Right lobe of liver (tissue), 6 donors: ENCODE results near the gene DISP3. TPM values are rescaled to one million over a fixed set of nuclear protein-coding genes. Genes with fewer than 3 reads are reported as not detected.

Experiments used
- ATAC-seq, 4 donors: fragments of 200-7000 bp; cut with Tn5 transposase; one replicate each; pipeline ENCODE4 v1.9.1; 2020; ENCODE audit warnings: mild to moderate bottlenecking in 4 of 4, moderate library complexity in 4 of 4
- DNase-seq, 3 donors: peaks; one replicate each; pipeline ENCODE4 v3.0.0-alpha.2; 2020
- H3K27ac ChIP-seq, 3 donors: fragments of 200-600 bp; one replicate each; pipeline ENCODE4 v1.8.0; 2022
- H3K27me3 ChIP-seq, 2 donors: fragments of 200-600 bp; one replicate each; pipeline ENCODE4 v1.8.0; 2022
- H3K36me3 ChIP-seq, 4 donors: fragments of 200-600 bp; sonication (generic) in 1 of 4; one replicate each; pipeline versions ENCODE4 v1.5.1 to v1.8.0; 2017 to 2022; ENCODE audit warnings: control low read depth in 1 of 4
- H3K4me1 ChIP-seq, 4 donors: fragments of 200-600 bp; sonication (generic) in 1 of 4; one replicate each; pipeline versions ENCODE4 v1.5.1 to v1.8.0; 2017 to 2022; ENCODE audit warnings: control low read depth in 1 of 4
- H3K4me3 ChIP-seq, 3 donors: fragments of 200-600 bp; one replicate each; pipeline ENCODE4 v1.8.0; 2022
- H3K9me3 ChIP-seq, 4 donors: fragments of 200-600 bp; sonication (generic) in 1 of 4; one replicate each; pipeline versions ENCODE4 v1.5.1 to v1.8.0; 2017 to 2022; ENCODE audit warnings: control low read depth in 1 of 4
- POLR2A ChIP-seq: fragments of 450-650 bp; IDR thresholded peaks from one replicate; pipeline ENCODE4 v1.6.1; 2017; ENCODE audit warnings: antibody characterized with exemption, mild to moderate bottlenecking
- WGBS: methylation state at CpG from one replicate; pipeline ENCODE4 v1.1.6; 2018; ENCODE audit warnings: low coverage, low lambda C conversion rate; ENCODE audit not compliant: insufficient coverage; ENCODE audit errors: missing lambda C conversion rate; 5-methylcytosine and 5-hydroxymethylcytosine counted together
- intact Hi-C, 2 donors: fragments of 100-400 bp; cut with DNase I; formaldehyde crosslinking; loops; one replicate each; pipeline versions ENCODE4 v1.11.2 to v1.14.1; 2022
- total RNA-seq, 6 experiments: library from RNA; depleted of rRNA in 2 of 6; stranded (reverse); fragments of >200 nt in 2 of 6; fragmentation: NEBNext Ultra II Directional in 3 of 6; extraction: Animal tissue kit (Norgen Biotek cat#: 25700) in 3 of 6; gene quantifications; one replicate each; pipeline versions ENCODE4 v1.1.0 to v1.2.4, GENCODE V29; 2016 to 2023
- TF ChIP-seq, protein P1 (sequence below), 4 donors: fragments of 200-600 bp in 3 of 4; fragments of 450-650 bp in 1 of 4; IDR thresholded peaks; one replicate each; pipeline versions ENCODE4 v1.5.1 to v1.8.0; 2016 to 2022; ENCODE audit warnings: antibody characterized with exemption in 4 of 4, mild to moderate bottlenecking in 2 of 4
- donor health status: DM: no; HTN: yes; CAD: no.
- donor health status: DM: no; HTN: no; CAD: no.
- donor health status: DM: no; HTN: no; CAD: no.
- donor health status: DM: no; HTN: yes; CAD: no.
- donor health status: DM: no; HTN: yes; CAD: no.

DISP3 gene
- total RNA-seq, 6 experiments from 2014 or later, result 0.06 TPM; not detected in 5

DNA sequence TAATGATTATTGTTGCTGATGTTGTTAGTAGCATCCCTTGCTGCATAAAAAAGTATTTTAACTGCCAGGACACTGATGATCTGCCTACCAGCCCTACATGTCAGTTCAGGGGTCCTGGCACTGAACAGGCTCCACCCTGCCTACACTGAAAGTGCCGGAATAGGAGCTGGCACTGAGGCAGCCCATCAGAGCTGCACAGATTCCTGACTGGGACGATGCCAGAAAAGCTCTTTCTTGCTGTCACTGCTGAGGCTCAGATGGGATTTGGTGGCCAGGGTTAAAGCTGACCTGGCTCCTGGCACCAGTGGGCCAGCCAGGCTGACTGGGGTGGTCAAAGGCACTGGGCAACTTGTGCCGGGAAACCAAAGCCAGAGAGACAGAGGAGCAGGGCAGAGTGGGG lies 6.2 kb upstream of the DISP3 start:
- Histone ChIP-seq H3K36me3 (no peaks in the 10 kb centered on the region), H3K4me3 (no peak overlapping the region), H3K9me3 (no peaks in the 10 kb centered on the region), H3K27ac (no peak overlapping the region), H3K4me1 (no peaks in the 10 kb centered on the region), H3K27me3 (no peaks in the 10 kb centered on the region)
- ATAC-seq (no peak), DNase-seq (no peak)
- TF ChIP-seq, protein P1, sequence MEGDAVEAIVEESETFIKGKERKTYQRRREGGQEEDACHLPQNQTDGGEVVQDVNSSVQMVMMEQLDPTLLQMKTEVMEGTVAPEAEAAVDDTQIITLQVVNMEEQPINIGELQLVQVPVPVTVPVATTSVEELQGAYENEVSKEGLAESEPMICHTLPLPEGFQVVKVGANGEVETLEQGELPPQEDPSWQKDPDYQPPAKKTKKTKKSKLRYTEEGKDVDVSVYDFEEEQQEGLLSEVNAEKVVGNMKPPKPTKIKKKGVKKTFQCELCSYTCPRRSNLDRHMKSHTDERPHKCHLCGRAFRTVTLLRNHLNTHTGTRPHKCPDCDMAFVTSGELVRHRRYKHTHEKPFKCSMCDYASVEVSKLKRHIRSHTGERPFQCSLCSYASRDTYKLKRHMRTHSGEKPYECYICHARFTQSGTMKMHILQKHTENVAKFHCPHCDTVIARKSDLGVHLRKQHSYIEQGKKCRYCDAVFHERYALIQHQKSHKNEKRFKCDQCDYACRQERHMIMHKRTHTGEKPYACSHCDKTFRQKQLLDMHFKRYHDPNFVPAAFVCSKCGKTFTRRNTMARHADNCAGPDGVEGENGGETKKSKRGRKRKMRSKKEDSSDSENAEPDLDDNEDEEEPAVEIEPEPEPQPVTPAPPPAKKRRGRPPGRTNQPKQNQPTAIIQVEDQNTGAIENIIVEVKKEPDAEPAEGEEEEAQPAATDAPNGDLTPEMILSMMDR (IDR thresholded peaks at IDR 0.05), result no peak
- intact Hi-C loops, result no loop called here
- WGBS, result 40% methylated on average over 2 of the region's 3 CpGs

DNA sequence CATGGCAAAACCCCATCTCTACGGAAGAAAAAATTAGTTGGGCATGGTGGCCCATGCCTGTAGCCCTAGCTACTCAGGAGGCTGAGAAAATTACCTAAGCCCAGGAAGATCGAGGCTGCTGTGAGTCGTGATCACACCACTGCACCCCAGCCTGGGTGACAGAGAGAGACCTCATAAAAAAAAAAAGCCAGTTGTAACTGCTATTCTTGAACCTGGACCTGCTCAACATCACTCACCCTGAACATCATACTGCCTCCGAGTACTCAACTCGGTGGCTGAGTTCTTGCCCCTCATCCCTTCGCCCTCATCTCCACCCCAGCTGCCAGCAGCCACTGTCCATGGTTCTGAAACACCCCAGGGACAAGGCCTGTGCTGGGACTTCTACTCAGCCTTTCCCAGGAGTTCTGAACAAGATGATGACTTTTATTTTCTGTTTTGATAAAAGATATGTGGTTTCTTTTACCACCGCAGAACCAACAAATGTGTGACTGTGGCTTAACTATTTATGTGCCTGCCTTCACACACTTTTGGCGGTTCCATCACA lies 5.4 kb upstream of the DISP3 start:
- no peak for DNase-seq

DNA sequence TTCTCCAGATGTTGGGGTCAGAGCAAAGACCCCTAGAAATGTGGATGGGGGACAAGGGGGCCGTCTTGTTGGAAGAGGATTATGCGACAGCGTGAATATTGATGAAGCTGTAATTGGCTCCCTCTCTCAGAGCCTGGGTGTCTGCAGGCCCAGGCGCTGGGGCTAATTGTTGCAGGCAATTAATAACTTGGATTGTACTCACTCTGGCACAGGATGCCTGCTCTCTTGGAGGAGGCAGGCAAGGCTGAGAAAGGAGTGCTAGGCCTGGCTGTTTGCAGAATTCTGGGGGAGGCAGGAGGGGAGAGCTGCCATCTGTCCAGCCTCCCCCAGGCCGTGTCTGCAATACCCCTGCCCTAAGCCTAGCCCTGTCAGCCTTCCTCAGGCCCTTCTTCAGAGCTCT lies 4.1 kb upstream of the DISP3 start:
- H3K27me3 ChIP-seq, result peaks cover 0 to 16% of the 10 kb centered on the region in 2 donors
- H3K4me3 ChIP-seq, result no peak overlapping the region
- H3K27ac ChIP-seq, result no peak overlapping the region
- peaks cover 0 to 11% (median 0%) of the 10 kb centered on the region in 4 donors for H3K4me1 ChIP-seq
- ATAC-seq (no peak), DNase-seq (no peak)
- intact Hi-C loops, result no loop called here
- TF ChIP-seq, protein P1 (IDR thresholded peaks at IDR 0.05), result no peak
- no peak for TF ChIP-seq POLR2A
- H3K9me3 ChIP-seq, result no peaks in the 10 kb centered on the region
- 62% methylated on average over 5 of the region's 5 CpGs for WGBS
- no peaks in the 10 kb centered on the region for H3K36me3 ChIP-seq

More for the DNA sequence above, 5.4 kb upstream of the DISP3 start:
- Histone ChIP-seq H3K9me3 (no peaks in the 10 kb centered on the region), H3K27ac (no peak overlapping the region), H3K4me1 (peaks cover 0 to under 1% (median 0%) of the 10 kb centered on the region in 4 donors), H3K36me3 (no peaks in the 10 kb centered on the region), H3K4me3 (no peak overlapping the region), H3K27me3 (peaks cover 0 to 4% of the 10 kb centered on the region in 2 donors)
- no peak for ATAC-seq
- WGBS, result 24% methylated on average over 5 of the region's 8 CpGs
- TF ChIP-seq, protein P1 (IDR thresholded peaks at IDR 0.05), result no peak
- TF ChIP-seq POLR2A, result no peak
- intact Hi-C loops, result no loop called here

DNA sequence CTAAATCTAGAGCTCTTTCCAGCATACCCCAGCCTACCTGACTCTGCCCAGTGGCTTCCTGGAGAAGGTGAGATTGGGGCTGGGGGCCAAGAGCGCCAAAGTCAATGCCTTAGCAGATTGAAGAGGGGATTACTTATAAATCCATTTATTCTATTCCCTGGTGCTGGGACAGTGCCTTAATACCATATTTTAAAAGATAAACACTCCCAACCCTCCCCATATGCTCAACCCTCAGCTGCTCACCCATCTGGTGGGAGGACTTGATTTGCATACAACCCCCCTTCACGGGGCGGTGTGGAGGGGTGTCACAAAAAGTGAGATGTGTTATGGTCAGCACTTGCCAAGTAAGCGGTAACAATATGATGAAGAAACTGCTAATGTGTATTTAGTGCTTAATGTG lies 3.2 kb upstream of the DISP3 start:
- Histone ChIP-seq H3K4me3 (no peak overlapping the region), H3K27ac (no peak overlapping the region), H3K36me3 (no peaks in the 10 kb centered on the region), H3K27me3 (peaks cover 0 to 19% of the 10 kb centered on the region in 2 donors), H3K4me1 (peaks cover 0 to 11% (median 0%) of the 10 kb centered on the region in 4 donors), H3K9me3 (no peaks in the 10 kb centered on the region)
- no peak for DNase-seq
- ATAC-seq, result no peak
- TF ChIP-seq POLR2A, result no peak
- TF ChIP-seq, protein P1 (IDR thresholded peaks at IDR 0.05), result no peak
- intact Hi-C loops, result no loop called here
- WGBS, result 76% methylated on average over 4 of the region's 4 CpGs
